SK-N-SH (cell line): ENCODE data around the gene RASL11B.

Source experiments
- EP300 ChIP-seq, 2 experiments: IDR thresholded peaks; 2 replicates each; pipeline versions ENCODE4 v1.4.0 to v1.6.1; 2012; ENCODE audit warnings: borderline replicate concordance in 1 of 2, low read depth in 1 of 2, low read length in 1 of 2
- EZH2phosphoT487 ChIP-seq: fragments of 200-600 bp; sonication (generic); IDR thresholded peaks from 2 replicates; pipeline ENCODE4 v1.6.1; 2017; ENCODE audit warnings: low read depth, mixed run types, mild to moderate bottlenecking, antibody characterized with exemption, moderate library complexity, borderline replicate concordance
- MAX ChIP-seq: IDR thresholded peaks from 2 replicates; pipeline ENCODE4 v1.4.0; 2012; ENCODE audit warnings: low read depth
- POLR2AphosphoS5 ChIP-seq: IDR thresholded peaks from 2 replicates; pipeline ENCODE4 v1.6.1; 2012; ENCODE audit warnings: low read depth, low read length
- RCOR1 ChIP-seq: fragments of 150-350 bp; IDR thresholded peaks from 2 replicates; pipeline ENCODE4 v1.6.1; 2017; ENCODE audit warnings: antibody characterized with exemption, low read length
- RFX5 ChIP-seq: IDR thresholded peaks from 2 replicates; pipeline ENCODE4 v1.6.1; 2012; ENCODE audit warnings: mild to moderate bottlenecking, improper control_type of control experiment, low read length
- TAF1 ChIP-seq: IDR thresholded peaks from 2 replicates; pipeline ENCODE4 v1.6.1; 2012; ENCODE audit warnings: low read depth, mild to moderate bottlenecking, low read length, moderate library complexity, borderline replicate concordance
- TEAD4 ChIP-seq: IDR thresholded peaks from 2 replicates; pipeline ENCODE4 v1.4.0; 2012; ENCODE audit warnings: mild to moderate bottlenecking, borderline replicate concordance; ENCODE audit not compliant: insufficient read depth
- USF1 ChIP-seq: IDR thresholded peaks from 2 replicates; pipeline ENCODE4 v1.4.0; 2012; ENCODE audit warnings: low read depth, borderline replicate concordance
- TF ChIP-seq, protein P1 (sequence below): fragments of 200-600 bp; sonication (generic); IDR thresholded peaks from 2 replicates; pipeline ENCODE4 v1.6.1; 2017; ENCODE audit warnings: antibody characterized with exemption, mild to moderate bottlenecking, moderate library complexity
- TF ChIP-seq, protein P2 (sequence below): IDR thresholded peaks from 2 replicates; pipeline ENCODE4 v1.6.1; 2012; ENCODE audit warnings: mild to moderate bottlenecking, low read depth, low read length, moderate library complexity

- TF ChIP-seq EP300 (IDR thresholded peaks at IDR 0.05; ENCODE audit: borderline replicate concordance in 1 of 2, low read depth in 1 of 2, low read length in 1 of 2): no peak
- TF ChIP-seq, protein P1, sequence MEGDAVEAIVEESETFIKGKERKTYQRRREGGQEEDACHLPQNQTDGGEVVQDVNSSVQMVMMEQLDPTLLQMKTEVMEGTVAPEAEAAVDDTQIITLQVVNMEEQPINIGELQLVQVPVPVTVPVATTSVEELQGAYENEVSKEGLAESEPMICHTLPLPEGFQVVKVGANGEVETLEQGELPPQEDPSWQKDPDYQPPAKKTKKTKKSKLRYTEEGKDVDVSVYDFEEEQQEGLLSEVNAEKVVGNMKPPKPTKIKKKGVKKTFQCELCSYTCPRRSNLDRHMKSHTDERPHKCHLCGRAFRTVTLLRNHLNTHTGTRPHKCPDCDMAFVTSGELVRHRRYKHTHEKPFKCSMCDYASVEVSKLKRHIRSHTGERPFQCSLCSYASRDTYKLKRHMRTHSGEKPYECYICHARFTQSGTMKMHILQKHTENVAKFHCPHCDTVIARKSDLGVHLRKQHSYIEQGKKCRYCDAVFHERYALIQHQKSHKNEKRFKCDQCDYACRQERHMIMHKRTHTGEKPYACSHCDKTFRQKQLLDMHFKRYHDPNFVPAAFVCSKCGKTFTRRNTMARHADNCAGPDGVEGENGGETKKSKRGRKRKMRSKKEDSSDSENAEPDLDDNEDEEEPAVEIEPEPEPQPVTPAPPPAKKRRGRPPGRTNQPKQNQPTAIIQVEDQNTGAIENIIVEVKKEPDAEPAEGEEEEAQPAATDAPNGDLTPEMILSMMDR: no peak
- no peak for TF ChIP-seq EZH2phosphoT487
- no peak for TF ChIP-seq RCOR1
- TF ChIP-seq, protein P2, sequence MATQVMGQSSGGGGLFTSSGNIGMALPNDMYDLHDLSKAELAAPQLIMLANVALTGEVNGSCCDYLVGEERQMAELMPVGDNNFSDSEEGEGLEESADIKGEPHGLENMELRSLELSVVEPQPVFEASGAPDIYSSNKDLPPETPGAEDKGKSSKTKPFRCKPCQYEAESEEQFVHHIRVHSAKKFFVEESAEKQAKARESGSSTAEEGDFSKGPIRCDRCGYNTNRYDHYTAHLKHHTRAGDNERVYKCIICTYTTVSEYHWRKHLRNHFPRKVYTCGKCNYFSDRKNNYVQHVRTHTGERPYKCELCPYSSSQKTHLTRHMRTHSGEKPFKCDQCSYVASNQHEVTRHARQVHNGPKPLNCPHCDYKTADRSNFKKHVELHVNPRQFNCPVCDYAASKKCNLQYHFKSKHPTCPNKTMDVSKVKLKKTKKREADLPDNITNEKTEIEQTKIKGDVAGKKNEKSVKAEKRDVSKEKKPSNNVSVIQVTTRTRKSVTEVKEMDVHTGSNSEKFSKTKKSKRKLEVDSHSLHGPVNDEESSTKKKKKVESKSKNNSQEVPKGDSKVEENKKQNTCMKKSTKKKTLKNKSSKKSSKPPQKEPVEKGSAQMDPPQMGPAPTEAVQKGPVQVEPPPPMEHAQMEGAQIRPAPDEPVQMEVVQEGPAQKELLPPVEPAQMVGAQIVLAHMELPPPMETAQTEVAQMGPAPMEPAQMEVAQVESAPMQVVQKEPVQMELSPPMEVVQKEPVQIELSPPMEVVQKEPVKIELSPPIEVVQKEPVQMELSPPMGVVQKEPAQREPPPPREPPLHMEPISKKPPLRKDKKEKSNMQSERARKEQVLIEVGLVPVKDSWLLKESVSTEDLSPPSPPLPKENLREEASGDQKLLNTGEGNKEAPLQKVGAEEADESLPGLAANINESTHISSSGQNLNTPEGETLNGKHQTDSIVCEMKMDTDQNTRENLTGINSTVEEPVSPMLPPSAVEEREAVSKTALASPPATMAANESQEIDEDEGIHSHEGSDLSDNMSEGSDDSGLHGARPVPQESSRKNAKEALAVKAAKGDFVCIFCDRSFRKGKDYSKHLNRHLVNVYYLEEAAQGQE: no peak
- no peak for TF ChIP-seq TEAD4
- no peak for TF ChIP-seq POLR2AphosphoS5
- TF ChIP-seq MAX: no peak
- no peak for TF ChIP-seq TAF1
- no peak for TF ChIP-seq RFX5
- TF ChIP-seq USF1: no peak
Observed at GRCh38 chr4:52838729-52839586, 23.2 kb upstream of the RASL11B start.
